ENCODE measurements around the gene TAF9. TPM values are rescaled to one million over a fixed set of nuclear protein-coding genes. Genes with fewer than 3 reads are reported as not detected.

Gene TAF9
- total RNA-seq, 1 donor from 2014 or later, result 97.0 TPM

- H3K27me3 ChIP-seq, result no peaks in the 10 kb centered on the region
- no peaks in the 10 kb centered on the region for H4K20me1 ChIP-seq (ENCODE audit: low read depth)
- H3K36me3 ChIP-seq, result peaks cover 7% of the 10 kb centered on the region
- Mint-ChIP-seq H3K4me1 (no peaks in the 10 kb centered on the region), H3K27ac (no peak overlapping the region), H3K27me3 (ENCODE audit: insufficient read depth, low read depth) (no peaks in the 10 kb centered on the region), H3K4me3 (no peak overlapping the region), H3K9me3 (no peaks in the 10 kb centered on the region), H3K36me3 (peaks cover 25% of the 10 kb centered on the region)
- H3K79me2 ChIP-seq (ENCODE audit: low read depth), result no peaks in the 10 kb centered on the region
- no peak overlapping the region for H3K4me3 ChIP-seq
- DNase-seq (ENCODE audit: low spot score), result no peak
- no peak overlapping the region for H3K9ac ChIP-seq
- H3K9me3 ChIP-seq (ENCODE audit: low read depth), result no peaks in the 10 kb centered on the region
- TF ChIP-seq EZH2phosphoT487 (IDR thresholded peaks at IDR 0.05) (no peak), EZH2 (IDR thresholded peaks at IDR 0.05) (no peak), CTCF (IDR thresholded peaks at IDR 0.05) (no peak)
- H3K4me2 ChIP-seq, result no peak overlapping the region
- H3F3A ChIP-seq (ENCODE audit: low read depth), result no peaks in the 10 kb centered on the region
- H2AFZ ChIP-seq (replicated peaks), result no peak overlapping the region
- H3K27ac ChIP-seq, result no peak overlapping the region
- H3K4me1 ChIP-seq, result no peaks in the 10 kb centered on the region
Observed at GRCh38 chr5:69404659-69405330, 35.5 kb upstream of the TAF9 start.

DNA sequence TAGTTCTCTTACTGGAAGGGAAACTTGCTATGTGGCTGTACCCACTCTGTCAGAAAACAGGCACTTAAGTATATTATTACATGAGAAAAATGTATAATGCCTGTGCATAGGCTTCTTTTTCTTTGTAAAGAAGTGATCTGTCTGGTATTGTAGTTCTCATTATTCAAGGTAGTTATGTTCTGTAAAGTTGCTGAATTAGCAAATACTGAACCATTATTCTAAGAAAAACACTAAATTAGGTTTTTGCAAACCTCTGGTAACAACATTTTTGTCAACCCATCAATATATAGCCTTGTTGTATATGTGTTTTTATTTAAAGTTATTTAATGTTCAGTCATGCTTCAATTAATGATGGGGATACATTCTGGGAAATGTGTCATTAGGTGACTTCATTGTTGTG lies 9.1 kb upstream of the TAF9 start:
- Histone ChIP-seq H3F3A (ENCODE audit: low read depth) (peaks cover 21% of the 10 kb centered on the region), H3K36me3 (peaks cover 14% of the 10 kb centered on the region), H3K9ac (no peak overlapping the region), H3K27ac (no peak overlapping the region), H3K4me3 (no peak overlapping the region), H3K4me1 (no peaks in the 10 kb centered on the region), H3K79me2 (ENCODE audit: low read depth) (peaks cover under 1% of the 10 kb centered on the region), H3K4me2 (no peak overlapping the region), H2AFZ (replicated peaks) (no peak overlapping the region), H4K20me1 (ENCODE audit: low read depth) (no peaks in the 10 kb centered on the region), H3K27me3 (no peaks in the 10 kb centered on the region), H3K9me3 (ENCODE audit: low read depth) (no peaks in the 10 kb centered on the region)
- Mint-ChIP-seq H3K27me3 (ENCODE audit: insufficient read depth, low read depth) (no peaks in the 10 kb centered on the region), H3K27ac (no peak overlapping the region), H3K4me1 (no peaks in the 10 kb centered on the region), H3K4me3 (no peak overlapping the region), H3K9me3 (no peaks in the 10 kb centered on the region), H3K36me3 (peaks cover 12% of the 10 kb centered on the region)
- no peak for TF ChIP-seq CTCF (IDR thresholded peaks at IDR 0.05)
- no peak for DNase-seq (ENCODE audit: low spot score)

DNA sequence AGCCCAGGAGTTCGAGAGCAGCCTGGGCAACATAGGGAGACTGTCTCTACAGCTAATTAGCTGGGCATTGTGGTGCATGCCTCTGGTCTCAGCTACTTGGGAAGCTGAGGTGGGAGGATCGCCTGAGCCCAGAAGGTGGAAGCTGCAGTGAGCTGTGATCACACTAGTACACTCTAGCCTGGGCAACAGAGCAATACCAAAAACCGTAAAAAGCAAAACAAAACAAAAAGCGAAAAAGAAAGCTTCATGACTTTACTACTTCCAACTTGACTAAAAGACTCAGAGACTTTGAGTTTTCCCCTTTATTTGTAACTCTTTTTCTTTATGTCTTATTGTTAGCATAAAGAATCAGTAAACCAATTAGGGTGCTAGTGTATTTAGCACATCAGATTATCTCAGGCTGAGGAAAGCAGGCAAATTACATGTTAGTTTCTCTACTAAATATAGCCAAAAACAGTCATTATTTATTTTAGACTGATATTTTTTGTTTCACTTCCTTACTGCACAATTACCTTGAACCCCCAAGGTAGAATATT lies 5.7 kb upstream of the TAF9 start:
- Mint-ChIP-seq H3K4me3 (no peak overlapping the region), H3K36me3 (peaks cover 8% of the 10 kb centered on the region), H3K4me1 (peaks cover 13% of the 10 kb centered on the region), H3K27me3 (ENCODE audit: insufficient read depth, low read depth) (no peaks in the 10 kb centered on the region), H3K9me3 (no peaks in the 10 kb centered on the region), H3K27ac (no peak overlapping the region)
- Histone ChIP-seq H3K27me3 (no peaks in the 10 kb centered on the region), H3K27ac (no peak overlapping the region), H3K36me3 (peaks cover 14% of the 10 kb centered on the region), H2AFZ (replicated peaks) (no peak overlapping the region), H3K4me1 (peaks cover 8% of the 10 kb centered on the region), H3F3A (ENCODE audit: low read depth) (peaks cover 26% of the 10 kb centered on the region), H3K9ac (no peak overlapping the region), H3K4me2 (no peak overlapping the region), H3K9me3 (ENCODE audit: low read depth) (no peaks in the 10 kb centered on the region), H3K79me2 (ENCODE audit: low read depth) (peaks cover 28% of the 10 kb centered on the region), H3K4me3 (no peak overlapping the region), H4K20me1 (ENCODE audit: low read depth) (no peaks in the 10 kb centered on the region)
- TF ChIP-seq CTCF (IDR thresholded peaks at IDR 0.05) (no peak), EZH2 (IDR thresholded peaks at IDR 0.05) (no peak), EZH2phosphoT487 (IDR thresholded peaks at IDR 0.05) (no peak)
- DNase-seq (ENCODE audit: low spot score), result no peak
